NCI-H2081 (cell line): ENCODE data around the gene HTR2A.

ENCODE experiments used
- DNase-seq, 2 experiments: peaks; one replicate each; lab custom pipeline; 2025; lab: John Stamatoyannopoulos, UW

The HTR2A gene

DNA sequence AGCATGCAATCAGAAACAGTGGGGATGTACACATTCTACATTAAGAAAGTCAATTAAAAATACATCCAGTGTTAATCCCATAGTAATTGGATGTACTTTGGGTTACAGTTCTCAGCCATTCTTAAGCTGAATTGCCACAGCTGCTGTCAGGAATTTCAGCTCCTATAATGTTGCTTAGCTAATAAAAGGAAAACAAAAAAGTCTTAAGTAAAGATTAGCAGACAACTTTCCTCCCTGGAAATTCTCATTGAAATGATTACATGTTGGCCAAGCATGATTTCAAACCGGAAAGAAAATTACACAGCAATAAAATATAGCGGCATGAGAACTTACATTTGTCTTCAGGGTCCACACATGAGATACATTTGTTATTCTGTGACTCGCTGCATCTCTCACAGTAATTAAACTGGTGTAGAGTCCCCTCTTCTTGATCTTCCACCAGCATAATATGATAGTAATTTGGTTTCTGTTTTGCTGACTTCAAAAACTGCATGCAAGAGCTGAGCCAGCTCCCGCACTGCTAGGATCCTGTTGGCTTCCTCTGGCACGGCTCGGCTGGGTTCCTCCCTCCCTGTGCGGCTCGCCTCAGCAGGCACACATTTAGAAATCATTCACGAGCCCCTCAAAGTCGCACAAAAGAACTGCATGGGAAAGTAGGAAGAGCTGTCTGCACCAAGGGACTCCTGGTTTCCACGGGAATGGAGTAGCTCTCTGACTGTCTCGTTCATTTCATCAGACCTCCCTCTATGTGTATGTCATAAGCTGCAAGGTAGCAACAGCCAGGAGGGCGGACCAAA, at the start of gene HTR2A:
Gene HTR2A (minus strand): TSS at position 713 of the 797 bp plus-strand sequence. CDS start 1,147 bp downstream, outside the sequence.
- DNase-seq: peak in 1 of 2 experiments; percentile 1

DNA sequence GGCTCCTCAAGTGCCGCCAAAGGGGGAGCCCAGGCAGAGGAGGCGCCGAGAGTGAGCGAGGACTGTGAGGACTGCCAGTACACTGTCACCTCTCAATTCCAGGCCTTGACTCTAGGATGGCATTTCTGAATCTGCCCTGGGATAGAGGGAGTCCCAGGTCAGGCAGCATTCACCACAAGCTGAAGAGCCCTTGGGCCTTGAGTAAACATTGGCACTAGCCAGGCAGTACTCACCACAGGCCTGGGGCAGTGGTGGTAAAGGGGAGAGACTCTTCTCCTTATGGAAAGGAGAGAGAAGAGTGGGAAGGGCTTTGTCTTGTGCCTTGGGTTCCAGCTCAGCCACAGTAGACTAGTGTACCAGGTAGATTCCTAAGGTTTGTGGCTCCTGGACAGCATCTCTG, 39.7 kb upstream of the HTR2A start:
- no peak for DNase-seq

DNA sequence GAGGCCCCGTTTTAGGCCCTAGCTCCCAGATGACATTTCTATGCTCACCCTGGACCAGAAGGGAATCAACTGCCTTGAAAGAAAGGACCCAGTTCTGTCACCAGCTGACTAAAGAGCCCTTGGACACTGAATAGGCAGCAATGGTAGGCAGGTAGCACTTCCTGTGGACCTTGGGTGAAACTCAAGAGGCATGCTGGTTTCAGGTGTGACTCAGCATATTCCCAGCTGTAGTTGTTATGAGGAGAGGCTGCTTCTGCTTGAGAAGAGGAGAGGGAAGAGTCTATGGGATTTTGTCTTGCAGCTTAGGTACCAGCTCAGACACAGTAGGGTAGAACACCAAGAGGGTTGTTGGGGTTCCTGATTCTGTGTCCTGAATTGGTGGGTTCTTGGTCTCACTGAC, 37.9 kb upstream of the HTR2A start:
- no peak for DNase-seq

DNA sequence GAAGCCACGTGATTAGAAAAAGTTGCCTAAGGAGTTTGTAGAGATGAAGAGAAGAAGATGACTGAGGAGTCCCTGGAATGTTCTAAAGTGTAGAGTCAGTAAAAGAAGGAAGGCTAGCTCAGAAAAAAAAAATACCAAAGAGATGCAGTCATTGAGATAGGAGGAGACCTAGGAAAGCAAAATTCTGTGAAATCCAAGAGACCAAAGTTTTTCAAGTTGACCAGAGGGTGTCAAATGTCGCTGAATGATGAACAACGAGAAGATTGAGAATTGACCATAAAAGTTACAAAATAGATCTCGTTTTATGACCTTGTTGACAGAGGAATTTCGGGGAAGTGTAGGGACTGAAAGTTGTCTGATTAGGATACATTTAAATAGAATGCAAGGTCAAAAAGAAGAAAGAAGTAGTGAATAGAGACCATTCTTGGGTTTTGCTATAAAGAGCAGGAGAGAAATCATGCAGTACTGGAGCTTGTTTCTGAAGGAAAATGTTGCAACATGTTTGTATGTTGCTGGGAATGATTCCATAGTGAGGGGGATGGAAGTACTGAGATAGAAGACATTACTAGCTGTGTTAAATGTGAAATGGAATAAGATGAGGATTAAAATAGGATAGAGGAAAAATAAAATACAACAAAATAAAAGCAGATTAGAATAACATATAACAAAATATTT, 30.2 kb upstream of the HTR2A start:
- DNase-seq: no peak

DNA sequence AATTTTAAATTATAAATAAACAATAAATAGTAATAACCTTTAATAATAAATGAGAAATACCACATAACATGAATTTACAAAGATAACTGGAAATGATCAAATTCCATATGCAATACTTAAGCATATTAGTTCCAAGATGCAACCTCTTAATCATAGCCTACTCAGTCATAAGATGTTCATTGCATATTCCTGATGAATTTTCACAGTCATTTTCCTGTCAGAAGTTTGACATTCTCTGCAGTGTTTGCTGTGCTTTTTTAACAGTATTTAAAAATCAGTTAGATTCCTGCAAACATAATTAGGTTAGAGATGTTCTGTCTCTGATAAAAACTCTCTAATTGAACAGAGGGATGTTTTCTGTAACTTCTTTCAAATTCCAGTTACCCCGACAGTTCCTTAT, 28.6 kb upstream of the HTR2A start:
- DNase-seq: no peak

DNA sequence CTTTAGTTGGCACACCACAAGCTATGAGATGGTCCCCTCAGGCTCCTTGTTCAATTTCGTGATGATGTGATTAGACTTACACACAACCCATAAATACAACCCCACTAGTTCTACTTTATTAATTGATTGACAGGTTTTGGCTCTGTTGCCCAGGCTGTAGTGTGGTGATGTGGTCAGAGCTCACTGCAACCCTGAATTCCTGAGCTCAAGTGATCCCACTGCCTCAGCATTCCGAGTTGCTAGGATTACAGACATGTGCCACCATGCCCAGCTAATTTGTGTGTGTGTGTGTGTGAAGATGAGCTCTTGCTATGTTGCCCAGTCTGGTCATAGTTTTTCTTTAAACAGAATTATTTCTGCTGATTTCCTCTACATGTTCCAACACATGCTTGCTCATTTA, 17.5 kb upstream of the HTR2A start:
- DNase-seq: no peak

DNA sequence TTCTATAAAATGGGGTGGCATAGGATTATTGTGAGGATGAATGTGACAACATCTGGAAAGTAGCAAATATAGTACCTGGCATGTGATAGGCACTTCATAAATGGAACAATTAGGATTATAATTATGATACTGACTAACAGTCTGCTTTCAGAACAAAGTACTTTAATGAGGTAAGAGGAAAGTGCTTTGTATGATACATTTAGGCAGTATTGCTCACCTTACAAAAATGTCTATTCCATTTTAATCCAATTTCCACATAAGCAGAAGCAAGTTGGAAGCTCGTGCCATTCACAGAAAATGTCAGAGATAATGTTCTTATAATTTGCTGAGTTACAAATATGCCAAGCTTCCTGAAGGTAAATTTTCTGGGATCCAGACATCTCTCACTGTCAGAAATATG, 16.9 kb upstream of the HTR2A start:
- DNase-seq: no peak

DNA sequence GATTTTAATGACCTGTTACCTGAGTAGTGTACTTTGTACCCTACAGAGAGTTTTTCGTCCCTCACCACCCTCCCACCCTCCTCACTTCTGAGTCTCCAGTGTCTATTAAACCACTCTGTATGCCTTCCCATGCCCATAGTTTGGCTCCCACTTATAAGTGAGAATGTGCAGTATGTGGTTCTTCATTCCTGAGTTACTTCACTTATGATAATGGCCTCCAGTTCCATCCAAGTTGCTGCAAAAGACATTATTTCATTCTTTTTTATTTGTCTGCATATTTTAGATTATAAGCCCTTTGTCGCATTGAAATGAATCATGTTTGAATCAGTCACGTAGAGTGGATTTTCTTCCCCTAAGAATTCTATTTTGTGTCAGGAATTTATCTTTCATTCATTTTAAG, 12.2 kb upstream of the HTR2A start:
- no peak for DNase-seq

DNA sequence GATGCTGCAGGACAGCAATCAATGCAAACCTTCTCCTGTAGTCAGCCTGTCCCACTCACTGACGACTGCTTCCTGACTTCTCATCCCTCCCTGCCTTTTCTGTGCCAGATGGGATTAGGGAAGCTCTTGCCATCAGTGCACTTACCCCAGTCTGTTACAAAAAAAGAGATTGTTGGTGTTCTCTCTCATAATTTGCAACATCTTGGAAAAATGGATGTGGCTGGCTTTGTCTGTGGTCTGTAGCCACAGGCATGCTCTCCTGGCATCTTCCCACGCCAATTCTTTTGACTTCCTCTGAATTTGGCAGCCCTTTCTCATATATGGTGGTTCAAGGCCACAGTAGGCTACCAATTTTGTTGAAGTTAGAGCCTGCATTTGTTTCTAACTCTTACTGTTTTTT, 11.6 kb upstream of the HTR2A start:
- DNase-seq: no peak

DNA sequence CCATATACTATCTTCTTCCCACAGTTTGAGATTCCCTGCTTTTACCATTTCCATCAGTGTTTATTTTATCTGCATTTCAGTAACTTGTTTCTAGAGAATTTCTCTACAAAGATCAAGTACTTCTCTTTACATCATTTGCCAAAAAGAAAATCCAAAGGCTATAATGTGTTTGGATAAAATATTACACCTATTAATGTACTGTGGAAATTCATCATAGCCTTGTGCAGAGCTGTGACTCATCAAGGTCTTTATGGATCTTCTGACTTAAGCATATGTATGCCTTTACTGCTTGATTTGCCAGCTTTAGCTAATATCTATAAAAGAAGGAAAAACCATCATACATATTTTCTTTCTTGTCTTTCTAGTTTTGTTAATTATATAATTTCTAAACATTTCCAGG, 9.6 kb upstream of the HTR2A start:
- DNase-seq: no peak

DNA sequence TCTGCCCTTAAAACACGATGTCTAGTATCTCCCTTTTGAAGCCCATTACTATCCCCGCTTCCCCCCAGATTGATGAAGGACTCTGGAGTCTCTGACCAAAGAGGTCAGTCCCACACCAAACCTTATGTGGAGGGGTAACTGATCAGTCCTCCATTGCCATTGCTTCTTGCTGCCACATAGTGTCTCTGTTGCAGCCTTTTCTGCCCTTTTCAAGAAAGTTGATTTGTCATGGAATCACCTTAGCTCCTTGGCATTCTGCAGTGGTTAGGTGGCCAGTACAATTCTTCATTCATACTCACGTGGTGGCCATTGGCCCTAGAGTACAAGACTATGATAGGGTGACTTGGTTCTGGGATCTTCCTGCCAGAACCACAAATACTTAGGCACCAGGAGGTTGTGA, 8.4 kb upstream of the HTR2A start:
- DNase-seq: no peak

DNA sequence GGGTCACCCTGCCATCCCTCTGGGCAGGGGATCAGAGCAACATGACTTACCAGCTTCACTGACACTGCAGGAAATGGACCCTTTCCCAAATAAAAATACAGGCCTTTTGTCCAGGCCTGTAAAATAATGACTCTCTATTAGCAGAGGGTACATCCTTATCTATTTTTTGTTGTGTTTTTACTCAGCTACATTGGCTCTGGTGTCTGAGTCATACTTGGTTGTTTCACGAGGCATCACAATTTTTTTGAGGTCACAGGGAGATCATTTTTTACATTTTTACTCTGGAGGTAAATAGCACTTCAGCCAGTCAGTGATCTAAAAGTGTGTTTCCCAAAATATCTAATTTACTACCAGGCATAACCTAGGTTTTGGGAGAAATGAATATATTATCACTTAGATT, 6.9 kb upstream of the HTR2A start:
- DNase-seq: no peak

DNA sequence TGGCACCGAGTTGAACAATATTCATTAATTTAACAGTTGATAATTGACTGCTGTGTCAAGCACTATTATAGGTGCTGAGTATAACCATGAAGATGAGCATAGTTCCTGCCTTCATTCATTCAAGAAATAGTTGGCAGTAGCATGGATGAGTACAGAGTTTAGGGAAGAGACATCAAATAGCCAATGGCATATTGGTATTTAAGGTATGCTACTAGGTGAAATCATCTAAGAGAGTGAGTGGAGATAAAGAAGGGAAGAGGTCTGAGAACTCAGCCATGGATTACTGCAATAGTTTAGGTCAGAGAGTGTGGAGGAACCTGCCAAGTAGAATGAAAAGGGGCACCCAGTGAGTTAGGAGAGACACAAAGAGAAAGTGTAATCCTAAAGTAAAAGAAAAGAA, 4.9 kb upstream of the HTR2A start:
- DNase-seq: no peak

DNA sequence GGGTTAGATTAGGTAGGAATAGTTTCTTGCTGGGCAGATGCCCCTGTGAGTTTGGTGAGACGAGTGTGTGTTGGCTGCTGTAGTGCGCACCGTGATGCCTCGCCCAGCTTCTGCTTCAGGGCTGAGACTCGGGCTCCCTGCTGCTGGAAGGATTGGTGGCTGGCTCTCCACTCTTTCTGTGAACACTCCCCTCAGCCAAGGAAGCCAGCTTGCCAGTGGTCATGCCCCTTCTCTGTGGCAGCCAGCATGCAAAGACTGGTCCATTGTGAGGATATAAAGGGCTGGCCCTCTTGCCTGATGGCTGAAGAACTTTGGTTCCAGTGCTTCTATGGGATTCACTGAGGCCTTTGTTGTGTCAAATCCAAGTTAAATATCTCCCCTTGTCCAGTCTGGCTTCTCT, 2.9 kb upstream of the HTR2A start:
- no peak for DNase-seq

DNA sequence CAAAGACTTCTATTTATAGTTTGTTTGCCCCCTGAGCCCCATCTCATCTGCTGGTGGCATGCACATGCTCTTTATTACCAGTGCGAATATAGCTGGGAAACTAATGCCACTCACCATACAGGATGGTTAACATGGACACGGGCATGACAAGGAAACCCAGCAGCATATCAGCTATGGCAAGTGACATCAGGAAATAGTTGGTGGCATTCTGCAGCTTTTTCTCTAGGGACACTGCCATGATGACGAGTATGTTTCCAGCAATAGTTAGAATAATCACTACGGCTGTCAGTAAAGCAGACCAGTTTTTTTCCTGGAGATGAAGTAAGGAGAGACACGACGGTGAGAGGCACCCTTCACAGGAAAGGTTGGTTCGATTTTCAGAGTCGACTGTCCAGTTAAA, 1.5 kb downstream of the HTR2A start:
- no peak for DNase-seq

DNA sequence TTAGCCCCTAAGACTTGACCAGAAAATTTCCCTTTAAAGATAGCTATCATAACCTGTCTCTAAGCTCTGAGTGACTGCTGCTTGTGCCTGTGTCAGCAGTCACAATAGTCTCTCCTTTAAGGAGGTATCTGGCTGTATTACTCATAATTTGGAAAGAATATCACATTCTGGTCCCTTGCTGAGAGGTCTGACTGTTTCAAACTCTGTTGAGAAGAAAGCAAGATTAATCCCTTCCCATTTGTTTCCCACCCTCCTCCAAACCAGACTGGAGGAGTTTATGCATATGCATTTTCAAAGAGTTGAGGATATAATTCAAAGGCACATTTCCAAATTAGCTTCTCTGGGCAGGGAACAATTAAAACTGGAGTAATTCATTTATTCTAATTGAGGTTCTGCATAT, 2.3 kb downstream of the HTR2A start:
- DNase-seq: no peak

DNA sequence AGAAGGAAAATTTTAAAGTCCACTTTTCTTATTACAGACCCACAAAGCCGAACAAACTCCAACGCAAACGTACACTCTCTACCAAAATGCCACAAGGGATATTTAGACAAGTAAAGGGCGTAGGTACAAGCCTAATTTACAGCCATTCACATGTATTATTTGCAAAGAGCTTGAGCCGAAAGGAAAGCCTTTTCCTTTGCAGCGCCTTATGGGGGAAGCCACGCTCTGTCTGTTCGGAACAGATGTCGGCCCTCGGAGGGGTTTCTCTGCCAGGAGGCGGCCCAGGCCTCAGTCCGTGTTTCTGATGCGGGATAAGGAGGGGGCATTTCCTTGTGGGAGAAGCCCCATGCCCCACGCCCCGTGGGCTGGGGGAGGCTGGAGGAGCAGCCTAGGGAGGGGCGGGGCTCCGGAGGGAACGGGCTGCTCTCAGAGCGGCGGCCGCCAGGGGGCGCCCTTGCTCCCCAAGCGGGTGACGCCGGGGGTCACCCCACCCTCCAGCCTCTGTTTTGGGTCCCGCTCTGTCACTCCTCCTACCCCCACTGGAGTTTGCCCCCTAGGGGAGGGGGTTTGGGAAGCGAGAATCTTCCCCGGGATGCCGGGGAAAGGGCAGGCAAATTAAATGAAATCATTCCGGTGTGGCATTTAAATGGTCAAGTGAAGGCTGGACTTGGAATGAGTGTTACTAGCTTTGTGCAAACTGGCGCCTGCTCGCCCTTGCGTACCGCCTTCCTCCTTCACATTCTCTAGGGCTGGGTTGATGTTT, 2.9 kb downstream of the HTR2A start:
- DNase-seq: peak; percentile 52 to 59

DNA sequence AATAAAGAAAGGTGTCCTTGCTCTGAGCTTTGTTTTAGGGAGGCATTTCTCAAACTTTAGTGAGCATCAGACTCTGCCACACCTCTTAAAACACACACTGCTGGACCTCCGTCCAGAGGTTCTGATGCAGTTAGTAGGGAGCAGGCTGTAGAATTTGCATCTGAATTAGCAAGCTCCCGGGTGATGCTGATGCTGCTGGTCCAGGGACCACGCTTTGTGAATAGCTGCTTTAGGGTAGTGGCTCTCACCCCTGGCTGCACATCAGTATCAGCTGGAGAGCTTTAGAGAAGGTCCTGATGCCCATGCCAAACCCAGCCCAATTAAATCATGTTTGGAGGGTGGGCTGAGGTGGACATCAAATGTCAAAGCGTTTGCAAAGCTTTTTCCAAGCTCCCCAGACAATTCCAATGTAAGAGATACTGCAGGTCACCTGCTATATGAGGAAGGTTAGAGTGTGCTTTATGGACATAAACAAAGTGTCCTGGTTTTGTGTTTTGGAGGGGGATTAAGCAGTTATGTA, 3.6 kb downstream of the HTR2A start:
- DNase-seq: no peak

DNA sequence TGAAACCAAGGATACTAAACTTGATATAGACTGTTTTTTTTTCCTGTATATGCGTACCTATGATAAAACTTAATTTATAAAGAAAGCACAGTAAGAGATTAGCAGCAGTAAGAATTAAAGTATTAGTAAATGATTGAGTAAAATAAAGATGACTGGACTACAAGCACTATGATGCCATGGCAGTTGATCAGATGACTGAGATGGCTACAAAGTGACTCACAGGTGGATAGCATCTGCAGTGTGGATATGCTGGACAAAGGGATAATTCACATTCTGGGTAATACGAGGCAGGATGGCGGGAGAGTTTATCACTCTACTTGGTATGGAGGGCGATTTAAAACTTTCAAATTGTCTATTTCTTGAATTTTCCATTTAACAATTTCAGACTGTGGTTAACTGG, 11.8 kb downstream of the HTR2A start:
- no peak for DNase-seq

DNA sequence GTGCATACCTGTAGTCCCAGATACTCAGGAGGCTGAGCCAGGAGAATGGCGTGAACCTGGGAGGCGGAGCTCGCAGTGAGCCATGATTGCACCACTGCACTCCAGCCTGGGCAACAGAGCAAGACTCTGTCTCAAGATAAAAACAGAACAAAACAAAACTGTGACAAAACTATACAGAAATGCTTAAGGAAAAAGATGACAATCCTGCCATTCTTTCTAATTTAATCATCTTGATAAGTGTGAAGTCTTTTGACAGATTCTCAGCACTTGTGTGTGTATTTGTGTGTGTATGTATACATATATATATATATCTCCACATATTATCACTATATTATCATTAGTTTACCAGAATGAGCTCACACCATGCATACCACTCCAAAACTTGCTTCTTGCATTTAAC, 12.3 kb downstream of the HTR2A start:
- DNase-seq: no peak

DNA sequence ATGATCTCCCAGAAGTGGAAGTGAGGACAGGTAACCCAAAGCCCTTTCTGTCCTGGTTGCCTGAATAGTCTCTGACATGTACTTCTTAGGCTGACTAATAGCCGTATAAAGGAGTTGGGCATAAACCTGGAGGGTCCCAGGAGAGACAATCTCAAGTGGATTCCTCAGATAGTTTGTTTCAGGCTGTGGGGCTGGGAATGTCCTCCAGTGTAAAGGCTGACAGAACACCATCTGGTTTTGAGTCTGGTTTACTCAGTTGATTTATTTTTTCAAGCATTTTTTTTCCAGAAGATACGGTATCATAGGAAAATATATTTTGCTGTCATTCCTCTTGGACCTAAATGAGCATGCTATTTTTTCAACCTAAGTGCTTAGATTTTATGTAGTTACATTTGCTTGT, 15.2 kb downstream of the HTR2A start:
- no peak for DNase-seq

DNA sequence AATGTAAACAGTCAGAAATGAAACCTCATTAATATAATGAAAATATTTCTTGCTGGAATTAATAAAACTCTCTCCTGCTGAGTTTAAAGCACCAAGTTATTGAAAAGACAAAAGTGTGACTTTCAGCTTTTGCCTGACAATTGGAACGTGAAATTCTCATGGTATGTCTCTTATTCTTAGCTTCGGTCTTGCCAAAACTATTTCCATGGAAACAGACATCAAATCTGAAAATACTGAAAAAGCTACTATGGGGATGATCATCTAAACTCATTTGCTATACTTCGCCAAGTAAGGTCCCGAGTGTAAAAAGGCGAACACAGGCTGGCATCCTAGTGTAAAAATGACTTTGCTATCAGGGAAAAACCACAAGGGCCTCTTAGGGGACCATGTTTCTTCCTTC, 22.8 kb downstream of the HTR2A start:
- DNase-seq: no peak

DNA sequence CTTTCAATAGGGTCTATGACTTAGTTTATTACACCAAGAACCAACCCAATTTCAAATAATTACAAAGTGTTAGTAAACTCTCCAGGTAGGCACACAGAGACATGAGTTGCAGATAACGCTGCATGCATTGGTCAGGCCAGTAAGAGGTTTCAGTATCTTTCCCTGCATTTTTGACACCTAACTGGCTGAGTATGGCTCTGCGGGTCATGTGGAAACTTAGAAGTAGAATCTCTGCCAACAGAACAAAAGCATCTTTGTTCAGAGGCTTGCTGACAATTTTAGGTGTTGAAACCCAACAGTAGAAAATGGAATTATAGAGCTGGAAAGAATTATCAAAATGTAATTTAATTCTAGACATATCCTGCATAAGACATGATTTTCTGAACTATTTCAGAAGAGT, 25.3 kb downstream of the HTR2A start:
- DNase-seq: no peak
